Activated T-cell treated with anti-CD3 and anti-CD28 coated beads, Interleukin-2, amount 50 U/mL, for 72 hours (primary cell): ENCODE results near the gene TWF2. TPM values are rescaled to one million over a fixed set of nuclear protein-coding genes. Genes with fewer than 3 reads are reported as not detected.
A peak's percentile ranks its signal among the peaks of the same experiment; 100 is the strongest.
"Not testable (repeated sequence)": the region's sequence is repeated elsewhere in the genome, so short reads cannot be mapped to it uniquely, and the experiment has no call there.

Source experiments
- ATAC-seq, 2 donors: fragments of 150-1000 bp; cut with Tn5 transposase; replicated peaks in 1 of 2; 2 replicates each; pipeline ENCODE4 v1.10.0; 2021; ENCODE audit warnings: moderate library complexity in 2 of 2, mild to moderate bottlenecking in 1 of 2
- DNase-seq, 2 donors: peaks; one replicate each; pipeline ENCODE4 v3.0.0; 2021 to 2022; ENCODE audit warnings: mixed read lengths in 1 of 2
- H3K27ac Mint-ChIP-seq: one replicate; pipeline ENCODE4 v1.8.0; 2022; ENCODE audit warnings: mild to moderate bottlenecking, moderate library complexity, mixed read lengths
- H3K27me3 Mint-ChIP-seq: one replicate; pipeline ENCODE4 v1.8.0; 2022; ENCODE audit warnings: low read depth, mixed read lengths
- H3K36me3 Mint-ChIP-seq, 2 donors: one replicate each; pipeline ENCODE4 v1.8.0; 2022; ENCODE audit warnings: mixed read lengths in 2 of 2, mild to moderate bottlenecking in 1 of 2; ENCODE audit not compliant: insufficient read depth in 2 of 2
- H3K4me1 Mint-ChIP-seq: one replicate; pipeline ENCODE4 v1.8.0; 2022; ENCODE audit warnings: low read depth, mixed read lengths
- H3K4me3 Mint-ChIP-seq, 2 donors: one replicate each; pipeline ENCODE4 v1.8.0; 2022; ENCODE audit warnings: mild to moderate bottlenecking in 2 of 2, mixed read lengths in 2 of 2, moderate library complexity in 2 of 2
- H3K9me3 Mint-ChIP-seq, 2 donors: one replicate each; pipeline ENCODE4 v1.8.0; 2022; ENCODE audit warnings: mixed read lengths in 2 of 2
- total RNA-seq, 2 donors: library from RNA; stranded (reverse); gene quantifications; one replicate each; pipeline ENCODE4 v1.2.3, GENCODE V29; 2022

TWF2 gene
- 100 to 1,000 TPM; 124 to 133 TPM for total RNA-seq

- peak; percentile 89 to 94 for DNase-seq
- Mint-ChIP-seq H3K9me3 (peaks cover 2 to 3% of the 10 kb centered on the region in 2 donors), H3K27me3 (no peaks in the 10 kb centered on the region), H3K4me1 (peaks cover 83% of the 10 kb centered on the region), H3K36me3 (peaks cover 17 to 21% of the 10 kb centered on the region in 2 donors), H3K27ac (peak within 1 kb of the TSS; percentile 97), H3K4me3 (peak within 1 kb of the TSS; percentile 88 to 98)
- peak; percentile 70 to 71 for ATAC-seq
Measured at GRCh38 chr3:52238761-52239701, at the start of gene TWF2. Gene TWF2, minus strand, starts transcription at chr3:52239158. Its CDS starts 142 bp downstream, at chr3:52239016.

- H3K4me1 Mint-ChIP-seq = peaks cover 33% of the 10 kb centered on the region
- DNase-seq = no peak
- H3K9me3 Mint-ChIP-seq = no peaks in the 10 kb centered on the region
- H3K27me3 Mint-ChIP-seq = no peaks in the 10 kb centered on the region
- peak overlapping the region; percentile 92 to 94 for H3K4me3 Mint-ChIP-seq
- peak overlapping the region; percentile 100 for H3K27ac Mint-ChIP-seq
- peaks cover 4 to 6% of the 10 kb centered on the region in 2 donors for H3K36me3 Mint-ChIP-seq
- no peak for ATAC-seq
Measured at GRCh38 chr3:52288674-52289073, 49.7 kb upstream of the TWF2 start.

GRCh38 chr3:52286777-52287110 is 47.8 kb upstream of the TWF2 start:
- no peak for ATAC-seq
- peaks cover 6 to 7% of the 10 kb centered on the region in 2 donors for H3K36me3 Mint-ChIP-seq
- peak overlapping the region; percentile 100 for H3K27ac Mint-ChIP-seq
- peaks cover 52% of the 10 kb centered on the region for H3K4me1 Mint-ChIP-seq
- DNase-seq = no peak
- H3K27me3 Mint-ChIP-seq = no peaks in the 10 kb centered on the region
- no peaks in the 10 kb centered on the region for H3K9me3 Mint-ChIP-seq
- peak overlapping the region; percentile 92 to 94 for H3K4me3 Mint-ChIP-seq

- ATAC-seq, H3K36me3 Mint-ChIP-seq: not testable (repeated sequence)
- peaks cover 67% of the 10 kb centered on the region for H3K4me1 Mint-ChIP-seq
Measured at GRCh38 chr3:52284051-52284450, 45.1 kb upstream of the TWF2 start.

GRCh38 chr3:52283306-52283705 is 44.3 kb upstream of the TWF2 start:
- Mint-ChIP-seq H3K27ac (peak overlapping the region; percentile 81), H3K27me3 (no peaks in the 10 kb centered on the region), H3K4me1 (peaks cover 65% of the 10 kb centered on the region), H3K9me3 (no peaks in the 10 kb centered on the region), H3K36me3 (peaks cover 6 to 7% of the 10 kb centered on the region in 2 donors), H3K4me3 (peak overlapping the region in 1 of 2 donors; percentile 52)
- DNase-seq = no peak
- ATAC-seq = no peak

More at GRCh38 chr3:52284051-52284450, 45.1 kb upstream of the TWF2 start:
- H3K9me3 Mint-ChIP-seq, H3K4me3 Mint-ChIP-seq, DNase-seq, H3K27me3 Mint-ChIP-seq: not testable (repeated sequence)
- peak overlapping the region; percentile 89 for H3K27ac Mint-ChIP-seq

- Mint-ChIP-seq H3K36me3 (peaks cover 9 to 13% of the 10 kb centered on the region in 2 donors), H3K27me3 (no peaks in the 10 kb centered on the region), H3K4me3 (peak overlapping the region; percentile 54 to 70), H3K9me3 (no peaks in the 10 kb centered on the region), H3K4me1 (peaks cover 65% of the 10 kb centered on the region), H3K27ac (peak overlapping the region; percentile 81)
- ATAC-seq (no peak), DNase-seq (peak; percentile 37 to 41)
Measured at GRCh38 chr3:52281981-52282801, 43.2 kb upstream of the TWF2 start.

GRCh38 chr3:52280050-52280461 is 41.1 kb upstream of the TWF2 start:
- Mint-ChIP-seq H3K36me3 (peaks cover 14 to 28% of the 10 kb centered on the region in 2 donors), H3K4me1 (peaks cover 65% of the 10 kb centered on the region), H3K9me3 (no peaks in the 10 kb centered on the region), H3K27me3 (no peaks in the 10 kb centered on the region), H3K27ac (peak overlapping the region; percentile 97), H3K4me3 (peak overlapping the region; percentile 84 to 94)
- ATAC-seq = no peak
- no peak for DNase-seq

GRCh38 chr3:52279596-52279995 is 40.6 kb upstream of the TWF2 start:
- peaks cover 14 to 31% of the 10 kb centered on the region in 2 donors for H3K36me3 Mint-ChIP-seq
- peak overlapping the region; percentile 84 to 94 for H3K4me3 Mint-ChIP-seq
- no peak for DNase-seq
- no peak for ATAC-seq
- H3K4me1 Mint-ChIP-seq = peaks cover 70% of the 10 kb centered on the region
- peak overlapping the region; percentile 97 for H3K27ac Mint-ChIP-seq
- H3K27me3 Mint-ChIP-seq = no peaks in the 10 kb centered on the region
- H3K9me3 Mint-ChIP-seq = no peaks in the 10 kb centered on the region

GRCh38 chr3:52278510-52279069 is 39.6 kb upstream of the TWF2 start, which contains the start of gene WDR82:
Gene WDR82, minus strand, starts transcription at chr3:52278649. Its CDS starts 288 bp downstream, at chr3:52278361.
- Mint-ChIP-seq H3K4me3 (peak within 1 kb of the TSS; percentile 93 to 94), H3K27me3 (no peaks in the 10 kb centered on the region), H3K4me1 (peaks cover 80% of the 10 kb centered on the region), H3K9me3 (no peaks in the 10 kb centered on the region), H3K27ac (peak within 1 kb of the TSS; percentile 97), H3K36me3 (peaks cover 17 to 41% of the 10 kb centered on the region in 2 donors)
- ATAC-seq (peak; percentile 78 to 80), DNase-seq (peak; percentile 99)

- no peaks in the 10 kb centered on the region for H3K9me3 Mint-ChIP-seq
- peak; percentile 81 for DNase-seq
- H3K27ac Mint-ChIP-seq = peak overlapping the region; percentile 97
- H3K27me3 Mint-ChIP-seq = no peaks in the 10 kb centered on the region
- peaks cover 17 to 44% of the 10 kb centered on the region in 2 donors for H3K36me3 Mint-ChIP-seq
- peak; percentile 66 to 69 for ATAC-seq
- H3K4me3 Mint-ChIP-seq = peak overlapping the region; percentile 93 to 94
- H3K4me1 Mint-ChIP-seq = peaks cover 80% of the 10 kb centered on the region
Measured at GRCh38 chr3:52277972-52278509, 39.1 kb upstream of the TWF2 start.

GRCh38 chr3:52277071-52277964 is 38.4 kb upstream of the TWF2 start:
- Mint-ChIP-seq H3K36me3 (peaks cover 20 to 50% of the 10 kb centered on the region in 2 donors), H3K27ac (peak overlapping the region; percentile 97), H3K4me3 (peak overlapping the region; percentile 89 to 93), H3K9me3 (no peaks in the 10 kb centered on the region), H3K4me1 (peaks cover 80% of the 10 kb centered on the region), H3K27me3 (no peaks in the 10 kb centered on the region)
- peak; percentile 88 to 89 for DNase-seq
- peak; percentile 49 to 52 for ATAC-seq
